GM23338 (cell line): Measurements from ENCODE around the gene HRH2.
"Not testable (repeated sequence)": the region's sequence is repeated elsewhere in the genome, so short reads cannot be mapped to it uniquely, and the experiment has no call there.

Experiments used
- CREB1 ChIP-seq: fragments of 250-450 bp; sonication (Bioruptor Pico); IDR thresholded peaks from 2 replicates; pipeline ENCODE4 v1.5.0; 2020; ENCODE audit warnings: low read depth, mild to moderate bottlenecking, moderate library complexity
- CTCF ChIP-seq, 2 experiments: fragments of 200-600 bp in 1 of 2; sonication (generic) in 1 of 2; conservative IDR thresholded peaks; 2 replicates each; pipeline versions ENCODE4 v1.5.1 to v1.6.1; 2016 to 2017; ENCODE audit warnings: antibody characterized with exemption in 2 of 2, low read depth in 2 of 2, mild to moderate bottlenecking in 2 of 2, moderate library complexity in 1 of 2
- ETS1 ChIP-seq: IDR thresholded peaks from 2 replicates; pipeline ENCODE4 v1.6.1; 2016; ENCODE audit warnings: antibody characterized with exemption
- EZH2 ChIP-seq: fragments of 200-600 bp; sonication (generic); IDR thresholded peaks from one replicate; pipeline ENCODE4 v1.8.0; 2017; ENCODE audit warnings: antibody characterized with exemption, mild to moderate bottlenecking, low read depth; ENCODE audit not compliant: unreplicated experiment
- EZH2phosphoT487 ChIP-seq: fragments of 200-600 bp; sonication (generic); IDR thresholded peaks from one replicate; pipeline ENCODE4 v1.8.1; 2018; ENCODE audit warnings: antibody characterized with exemption; ENCODE audit not compliant: unreplicated experiment
- JUNB ChIP-seq: IDR thresholded peaks from one replicate; pipeline ENCODE4 v1.6.1; 2016; ENCODE audit warnings: antibody characterized with exemption; ENCODE audit not compliant: unreplicated experiment
- POLR2AphosphoS5 ChIP-seq: IDR thresholded peaks from 2 replicates; pipeline ENCODE4 v1.6.1; 2016; ENCODE audit warnings: antibody characterized with exemption, low read depth
- REST ChIP-seq: IDR thresholded peaks from one replicate; pipeline ENCODE4 v1.6.1; 2018; ENCODE audit warnings: antibody characterized with exemption; ENCODE audit not compliant: unreplicated experiment
- STAT1 ChIP-seq: IDR thresholded peaks from one replicate; pipeline ENCODE4 v1.6.1; 2016; ENCODE audit warnings: antibody characterized with exemption; ENCODE audit not compliant: unreplicated experiment
- ZNF331 ChIP-seq: fragments of 250-450 bp; sonication (Bioruptor Pico); IDR thresholded peaks from 2 replicates; pipeline ENCODE4 v1.5.0; 2020; ENCODE audit warnings: low read depth, mild to moderate bottlenecking, moderate library complexity

- not testable (repeated sequence) for TF ChIP-seq CTCF (conservative IDR thresholded peaks at IDR 0.05; ENCODE audit: low read depth in 2 of 2); POLR2AphosphoS5; EZH2; EZH2phosphoT487; JUNB; REST; STAT1; CREB1 (CRISPR knock-in tag); ETS1; ZNF331
These were observed 7.3 kb upstream of the HRH2 start for GRCh38 chr5:175650430-175651205.
